WERI-Rb-1 (cell line): Measurements from ENCODE around the gene RAB6B.

Experiments used
- DNase-seq: peaks from one replicate; pipeline ENCODE4 v3.0.0-alpha.2; 2020
- H3K27ac ChIP-seq: fragments of 250-450 bp; sonication (Bioruptor Pico); 2 replicates; pipeline ENCODE4 v1.5.1; 2020; ENCODE audit warnings: mild to moderate bottlenecking, moderate library complexity
- H3K27me3 ChIP-seq: fragments of 250-450 bp; sonication (Bioruptor Pico); 2 replicates; pipeline ENCODE4 v1.5.1; 2021; ENCODE audit warnings: mild to moderate bottlenecking, low read depth, moderate library complexity; ENCODE audit not compliant: insufficient read depth, severe bottlenecking
- H3K36me3 ChIP-seq: fragments of 250-450 bp; sonication (Bioruptor Pico); 2 replicates; pipeline ENCODE4 v1.5.1; 2020; ENCODE audit warnings: mild to moderate bottlenecking, moderate library complexity
- H3K4me3 ChIP-seq: 2 replicates; pipeline ENCODE4 v1.5.1; 2011; ENCODE audit warnings: low read depth, mild to moderate bottlenecking, control low read depth, low read length
- H3K9me3 ChIP-seq: fragments of 250-450 bp; sonication (Bioruptor Pico); 2 replicates; pipeline ENCODE4 v1.5.1; 2021; ENCODE audit warnings: mild to moderate bottlenecking, moderate library complexity; ENCODE audit not compliant: severe bottlenecking
- CTCF ChIP-seq: IDR thresholded peaks from 2 replicates; pipeline ENCODE4 v1.5.1; 2011; ENCODE audit warnings: low read depth, mild to moderate bottlenecking, control low read depth, inconsistent platforms, low read length

RAB6B gene

GRCh38 chr3:133874344-133874743 is 21.3 kb downstream of the RAB6B start:
- TF ChIP-seq CTCF = no peak
- H3K4me3 ChIP-seq = no peak overlapping the region
- H3K27ac ChIP-seq = no peak overlapping the region
- H3K27me3 ChIP-seq = peaks cover 3% of the 10 kb centered on the region
- DNase-seq = no peak
- H3K9me3 ChIP-seq = no peaks in the 10 kb centered on the region
- H3K36me3 ChIP-seq = no peaks in the 10 kb centered on the region

GRCh38 chr3:133872781-133873180 is 22.9 kb downstream of the RAB6B start:
- no peak for DNase-seq

GRCh38 chr3:133872161-133872560 is 23.5 kb downstream of the RAB6B start:
- TF ChIP-seq CTCF = no peak
- DNase-seq = no peak
- no peaks in the 10 kb centered on the region for H3K36me3 ChIP-seq
- H3K27me3 ChIP-seq = peaks cover 5% of the 10 kb centered on the region
- H3K27ac ChIP-seq = no peak overlapping the region
- H3K9me3 ChIP-seq = no peaks in the 10 kb centered on the region
- H3K4me3 ChIP-seq = no peak overlapping the region

More at GRCh38 chr3:133872781-133873180, 22.9 kb downstream of the RAB6B start:
- Histone ChIP-seq H3K36me3 (no peaks in the 10 kb centered on the region), H3K4me3 (no peak overlapping the region), H3K9me3 (no peaks in the 10 kb centered on the region), H3K27ac (no peak overlapping the region), H3K27me3 (peaks cover 5% of the 10 kb centered on the region)
- no peak for TF ChIP-seq CTCF

GRCh38 chr3:133871368-133872090 is 24.2 kb downstream of the RAB6B start:
- DNase-seq = no peak
- TF ChIP-seq CTCF = no peak

GRCh38 chr3:133870822-133871221 is 24.9 kb downstream of the RAB6B start:
- H3K36me3 ChIP-seq = no peaks in the 10 kb centered on the region
- H3K27ac ChIP-seq = no peak overlapping the region
- H3K4me3 ChIP-seq = no peak overlapping the region
- H3K27me3 ChIP-seq = peaks cover 5% of the 10 kb centered on the region
- H3K9me3 ChIP-seq = no peaks in the 10 kb centered on the region
- no peak for DNase-seq
- TF ChIP-seq CTCF = no peak

More at GRCh38 chr3:133871368-133872090, 24.2 kb downstream of the RAB6B start:
- Histone ChIP-seq H3K27ac (no peak overlapping the region), H3K9me3 (no peaks in the 10 kb centered on the region), H3K27me3 (peaks cover 5% of the 10 kb centered on the region), H3K36me3 (no peaks in the 10 kb centered on the region), H3K4me3 (no peak overlapping the region)

- no peak for TF ChIP-seq CTCF
- Histone ChIP-seq H3K27ac (no peak overlapping the region), H3K27me3 (peaks cover 5% of the 10 kb centered on the region), H3K36me3 (no peaks in the 10 kb centered on the region), H3K4me3 (no peak overlapping the region), H3K9me3 (no peaks in the 10 kb centered on the region)
- no peak for DNase-seq
These were observed 26.1 kb downstream of the RAB6B start for GRCh38 chr3:133869586-133869985.
